A549 (cell line): ENCODE measurements around the gene GSE1. TPM values are rescaled to one million over a fixed set of nuclear protein-coding genes. Genes with fewer than 3 reads are reported as not detected.

Experiments used
- ATAC-seq, 2 experiments: fragments of 200-7000 bp in 1 of 2; fragments of >200 bp in 1 of 2; cut with Nextera tagmentation in 1 of 2; cut with Tn5 transposase in 1 of 2; 3 replicates each; pipeline versions ENCODE4 v1.8.0 to v1.9.1; 2018 to 2020; ENCODE audit warnings: mild to moderate bottlenecking in 1 of 2, moderate library complexity in 1 of 2
- CTCF ChIA-PET: fragments of 300-600 bp; sonication (Branson Sonifier 250); formaldehyde crosslinking; extraction: SDS; loops from one replicate; lab custom pipeline; 2021; ENCODE audit warnings: antibody characterized with exemption, inconsistent platforms; lab: Yijun Ruan, JAX
- POLR2A ChIA-PET: fragments of 350-600 bp; formaldehyde crosslinking; extraction: SDS; loops from one replicate; lab custom pipeline; 2021; ENCODE audit warnings: antibody characterized with exemption, inconsistent platforms; lab: Yijun Ruan, JAX
- DNase-seq, 2 experiments: peaks; one replicate each; pipeline versions ENCODE4 v3.0.0 to v3.0.0-alpha.2; 2011 to 2016; ENCODE audit warnings: low read depth in 1 of 2, low spot score in 1 of 2
- FAIRE-seq: peaks from 2 replicates; lab custom pipeline; 2011; peaks lifted over from hg19 to GRCh38; lab: Jason Lieb, UNC
- H3K27ac ChIP-seq, 2 experiments: fragments of >200 bp; sonication (Bioruptor Twin); formaldehyde crosslinking; 3 replicates each; pipeline ENCODE4 v1.5.1; 2016 to 2017
- H3K4me1 ChIP-seq: fragments of >200 bp; sonication (Bioruptor Twin); formaldehyde crosslinking; 3 replicates; pipeline ENCODE4 v1.6.1; 2016
- H3K4me2 ChIP-seq: fragments of >200 bp; sonication (Bioruptor Twin); formaldehyde crosslinking; 3 replicates; pipeline ENCODE4 v1.6.1; 2016
- H3K4me3 ChIP-seq: fragments of >200 bp; sonication (Bioruptor Twin); formaldehyde crosslinking; 3 replicates; pipeline ENCODE4 v1.5.1; 2016
- H3K9me3 ChIP-seq: fragments of >200 bp; sonication (Bioruptor Twin); formaldehyde crosslinking; 3 replicates; pipeline ENCODE4 v1.6.1; 2016
- BHLHE40 ChIP-seq: IDR thresholded peaks from 2 replicates; pipeline ENCODE4 v1.6.1; 2012; ENCODE audit warnings: low read depth, low read length, inconsistent platforms
- CEBPB ChIP-seq, 2 experiments: fragments of >200 bp in 1 of 2; sonication (Bioruptor Twin) in 1 of 2; formaldehyde crosslinking in 1 of 2; IDR thresholded peaks; 2 replicates each; pipeline ENCODE4 v1.6.1; 2012 to 2016
- EHF ChIP-seq: fragments of 250-450 bp; sonication (Bioruptor Pico); IDR thresholded peaks from 2 replicates; pipeline ENCODE4 v1.5.0; 2020; ENCODE audit warnings: mild to moderate bottlenecking
- EHMT2 ChIP-seq: fragments of 200-600 bp; sonication (generic); IDR thresholded peaks from 2 replicates; pipeline ENCODE4 v1.6.1; 2016; ENCODE audit warnings: antibody characterized with exemption, low read depth, mild to moderate bottlenecking, moderate library complexity
- GATA3 ChIP-seq: IDR thresholded peaks from 2 replicates; pipeline ENCODE4 v1.6.1; 2012; ENCODE audit warnings: borderline replicate concordance
- HDAC2 ChIP-seq: fragments of 200-600 bp; sonication (generic); IDR thresholded peaks from 2 replicates; pipeline ENCODE4 v1.6.1; 2016
- HOXA7 ChIP-seq: fragments of 250-450 bp; sonication (Bioruptor Pico); IDR thresholded peaks from 2 replicates; pipeline ENCODE4 v1.5.0; 2020; ENCODE audit warnings: mild to moderate bottlenecking, moderate library complexity
- HOXB5 ChIP-seq: fragments of 250-450 bp; sonication (Bioruptor Pico); IDR thresholded peaks from 2 replicates; pipeline ENCODE4 v1.5.0; 2020; ENCODE audit warnings: mild to moderate bottlenecking, moderate library complexity
- KDM1A ChIP-seq: fragments of 200-600 bp; sonication (generic); IDR thresholded peaks from 2 replicates; pipeline ENCODE4 v1.6.1; 2016; ENCODE audit warnings: low read depth, mild to moderate bottlenecking
- KDM5A ChIP-seq: fragments of 200-600 bp; sonication (generic); IDR thresholded peaks from 2 replicates; pipeline ENCODE4 v1.6.1; 2016; ENCODE audit warnings: antibody characterized with exemption, mild to moderate bottlenecking
- MAFK ChIP-seq: fragments of 450-650 bp; IDR thresholded peaks from 2 replicates; pipeline ENCODE4 v1.6.1; 2014; ENCODE audit not compliant: partially characterized antibody
- MYC ChIP-seq: IDR thresholded peaks from 2 replicates; pipeline ENCODE4 v1.6.1; 2012; ENCODE audit warnings: mild to moderate bottlenecking, inconsistent platforms, low read length, improper control_type of control experiment, borderline replicate concordance
- POLR2AphosphoS2 ChIP-seq: conservative IDR thresholded peaks from 2 replicates; pipeline ENCODE4 v1.6.1; 2012; ENCODE audit warnings: low read length, improper control_type of control experiment, inconsistent platforms
- RFX5 ChIP-seq: fragments of 450-650 bp; IDR thresholded peaks from 2 replicates; pipeline ENCODE4 v1.7.1; 2014; ENCODE audit warnings: antibody characterized with exemption, mild to moderate bottlenecking, moderate library complexity
- RNF2 ChIP-seq: fragments of 200-600 bp; sonication (generic); IDR thresholded peaks from 2 replicates; pipeline ENCODE4 v1.6.1; 2016; ENCODE audit warnings: low read depth, mild to moderate bottlenecking, antibody characterized with exemption, moderate library complexity, borderline replicate concordance
- SMC3 ChIP-seq: fragments of >200 bp; sonication (Bioruptor Twin); formaldehyde crosslinking; IDR thresholded peaks from 3 replicates; pipeline ENCODE4 v1.6.1; 2018; ENCODE audit warnings: inconsistent platforms
- TFCP2L1 ChIP-seq: fragments of 250-450 bp; sonication (Bioruptor Pico); IDR thresholded peaks from 2 replicates; pipeline ENCODE4 v1.5.0; 2021; ENCODE audit warnings: mild to moderate bottlenecking
- TP53 ChIP-seq: fragments of 250-450 bp; sonication (Bioruptor Pico); IDR thresholded peaks from 2 replicates; pipeline ENCODE4 v1.5.0; 2021; ENCODE audit warnings: mild to moderate bottlenecking, moderate library complexity
- ZC3H11A ChIP-seq: fragments of 450-650 bp; IDR thresholded peaks from 2 replicates; pipeline ENCODE4 v1.6.1; 2014; ENCODE audit warnings: antibody characterized with exemption, mild to moderate bottlenecking
- ZFP36 ChIP-seq: fragments of 450-650 bp; IDR thresholded peaks from 2 replicates; pipeline ENCODE4 v1.6.1; 2014; ENCODE audit warnings: borderline replicate concordance; ENCODE audit not compliant: partially characterized antibody
- ZNF302 ChIP-seq: fragments of 250-450 bp; sonication (Bioruptor Pico); IDR thresholded peaks from 2 replicates; pipeline ENCODE4 v1.9.0; 2021; ENCODE audit warnings: inconsistent platforms, mild to moderate bottlenecking, moderate library complexity
- WGBS: methylation state at CpG from one replicate; pipeline ENCODE4 v1.1.6; 2017; ENCODE audit errors: missing lambda C conversion rate; 5-methylcytosine and 5-hydroxymethylcytosine counted together
- polyA plus RNA-seq, 4 experiments: library from polyadenylated mRNA; depleted of rRNA in 3 of 4; stranded (reverse); fragments of >200 nt; fragmentation: RNase III in 1 of 4; extraction: RNeasy Plus Mini Kit Qiagen cat#74134 plus additional on column Dnase treatment in 1 of 4; gene quantifications; 2 replicates in 3 of 4; 3 replicates in 1 of 4; pipeline ENCODE4 v1.2.3, GENCODE V29; 2011 to 2017
- TF ChIP-seq, protein P1 (sequence below): fragments of 250-450 bp; sonication (Bioruptor Pico); IDR thresholded peaks from 2 replicates; pipeline ENCODE4 v1.5.0; 2020; ENCODE audit warnings: low read depth, mild to moderate bottlenecking, moderate library complexity
- TF ChIP-seq, protein P2 (sequence below): IDR thresholded peaks from 2 replicates; pipeline ENCODE4 v1.6.1; 2012; ENCODE audit warnings: low read depth, borderline replicate concordance
- TF ChIP-seq, protein P3 (sequence below): fragments of >200 bp; sonication (Bioruptor Twin); formaldehyde crosslinking; IDR thresholded peaks from 2 replicates; pipeline ENCODE4 v1.6.1; 2016

Gene GSE1
- polyA plus RNA-seq, 2 of the 4 experiments (the other 2 are of a cell fraction), result 20.7 to 24.3 TPM

DNA sequence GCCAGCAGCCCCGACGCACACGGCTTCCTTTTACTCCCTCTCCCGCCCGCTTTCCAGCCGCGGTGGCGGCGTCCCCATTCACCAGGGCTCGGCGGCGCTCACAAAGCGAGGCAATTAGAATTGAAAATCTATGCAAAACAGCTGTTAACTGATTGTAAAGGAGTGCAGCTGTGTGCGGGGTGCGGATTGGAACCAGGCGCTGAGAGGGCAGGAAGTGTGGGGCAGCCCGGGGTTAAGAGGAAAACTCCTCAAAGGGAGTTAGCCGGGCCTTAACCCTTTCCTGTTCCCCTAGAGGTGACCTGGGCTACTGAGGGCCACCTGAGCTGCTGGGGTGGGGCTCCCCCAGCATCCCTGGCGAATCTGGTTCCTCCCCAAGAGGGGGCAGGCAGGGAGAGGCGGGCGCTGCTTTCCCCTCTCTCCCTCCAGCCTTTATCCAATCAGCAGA, 5.8 kb upstream of the GSE1 start:
- DNase-seq (no peak), FAIRE-seq (no peak), ATAC-seq (no peak)
- ChIA-PET CTCF (interaction anchor here (0.6 to 2.7 kb wide), 13 partner anchors 8 to 517 kb away, joined by 3 to 15 read pairs (median 3); no protein-coding TSS in a partner anchor), POLR2A (interaction anchor here (1.1 kb wide), 1 partner anchor 54 kb away, joined by 3 read pairs; no protein-coding TSS in a partner anchor)
- no peak for TF ChIP-seq EHMT2
- TF ChIP-seq CEBPB (IDR thresholded peaks at IDR 0.05), result no peak
- TF ChIP-seq GATA3, result no peak
- no peak for TF ChIP-seq SMC3
- no peak for TF ChIP-seq TP53
- no peak for TF ChIP-seq MAFK
- TF ChIP-seq BHLHE40, result no peak
- TF ChIP-seq RNF2, result no peak
- TF ChIP-seq RFX5, result no peak
- no peak for TF ChIP-seq HOXB5 (CRISPR knock-in tag)
- TF ChIP-seq HDAC2, result no peak
- TF ChIP-seq MYC, result no peak
- WGBS, result 86% methylated on average over 20 of the region's 21 CpGs
- Histone ChIP-seq H3K27ac (no peak overlapping the region), H3K4me2 (no peak overlapping the region), H3K4me1 (peaks cover 15% of the 10 kb centered on the region), H3K9me3 (no peaks in the 10 kb centered on the region), H3K4me3 (no peak overlapping the region)

DNA sequence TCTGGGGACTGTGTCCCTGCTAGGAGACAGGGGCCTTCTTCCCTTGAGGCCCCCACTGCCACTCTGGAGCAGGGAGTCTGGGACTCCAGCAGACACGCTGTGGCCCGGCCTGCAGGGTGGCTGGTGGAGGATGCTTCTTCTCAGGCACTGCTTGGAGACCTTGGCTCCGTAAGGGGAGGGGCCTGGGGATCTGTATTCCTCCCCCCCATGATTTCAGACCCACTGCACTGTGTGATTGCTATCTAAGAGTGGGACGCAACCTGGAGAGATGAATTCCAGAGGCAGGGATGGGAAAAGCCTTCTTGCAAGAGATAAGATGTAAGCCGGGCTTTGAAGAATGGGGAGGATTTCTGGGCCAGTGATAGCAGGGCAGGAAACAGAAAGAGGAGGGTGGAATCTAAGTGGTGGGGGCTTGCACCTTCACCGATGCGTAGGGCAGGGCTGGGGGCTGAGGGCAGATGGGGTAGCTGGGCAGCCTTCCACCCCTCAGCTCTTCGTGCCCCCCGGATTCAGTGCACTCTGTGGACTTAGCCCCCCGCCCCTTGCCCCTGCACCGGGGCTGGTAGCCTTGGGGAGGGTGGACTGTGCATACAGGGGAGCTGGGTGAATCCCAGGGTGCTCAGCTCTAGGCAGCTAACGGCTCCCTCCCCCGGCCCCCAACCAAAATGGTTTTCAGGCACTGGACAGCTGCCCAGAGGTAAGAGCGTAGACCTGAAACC, 5.2 kb upstream of the GSE1 start:
- no peak for TF ChIP-seq KDM5A
- no peak for TF ChIP-seq BHLHE40
- TF ChIP-seq POLR2AphosphoS2, result no peak
- TF ChIP-seq KDM1A, result no peak
- TF ChIP-seq TFCP2L1 (CRISPR knock-in tag), result no peak
- TF ChIP-seq, protein P1, sequence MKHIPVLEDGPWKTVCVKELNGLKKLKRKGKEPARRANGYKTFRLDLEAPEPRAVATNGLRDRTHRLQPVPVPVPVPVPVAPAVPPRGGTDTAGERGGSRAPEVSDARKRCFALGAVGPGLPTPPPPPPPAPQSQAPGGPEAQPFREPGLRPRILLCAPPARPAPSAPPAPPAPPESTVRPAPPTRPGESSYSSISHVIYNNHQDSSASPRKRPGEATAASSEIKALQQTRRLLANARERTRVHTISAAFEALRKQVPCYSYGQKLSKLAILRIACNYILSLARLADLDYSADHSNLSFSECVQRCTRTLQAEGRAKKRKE (CRISPR knock-in tag), result no peak
- TF ChIP-seq RFX5, result no peak
- TF ChIP-seq, protein P2, sequence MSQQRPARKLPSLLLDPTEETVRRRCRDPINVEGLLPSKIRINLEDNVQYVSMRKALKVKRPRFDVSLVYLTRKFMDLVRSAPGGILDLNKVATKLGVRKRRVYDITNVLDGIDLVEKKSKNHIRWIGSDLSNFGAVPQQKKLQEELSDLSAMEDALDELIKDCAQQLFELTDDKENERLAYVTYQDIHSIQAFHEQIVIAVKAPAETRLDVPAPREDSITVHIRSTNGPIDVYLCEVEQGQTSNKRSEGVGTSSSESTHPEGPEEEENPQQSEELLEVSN, result no peak
- no peak for TF ChIP-seq ZNF302 (CRISPR knock-in tag)
- TF ChIP-seq ZFP36, result no peak
- TF ChIP-seq MAFK, result no peak
- no peak for TF ChIP-seq ZC3H11A
- no peak for TF ChIP-seq HOXA7
- no peak for TF ChIP-seq EHF (CRISPR knock-in tag)
- TF ChIP-seq, protein P3, sequence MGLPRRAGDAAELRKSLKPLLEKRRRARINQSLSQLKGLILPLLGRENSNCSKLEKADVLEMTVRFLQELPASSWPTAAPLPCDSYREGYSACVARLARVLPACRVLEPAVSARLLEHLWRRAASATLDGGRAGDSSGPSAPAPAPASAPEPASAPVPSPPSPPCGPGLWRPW, result no peak
- no peak overlapping the region for H3K4me2 ChIP-seq
- POLR2A ChIA-PET, result no interaction called here
- CTCF ChIA-PET, result interaction anchor here (0.6 to 4.2 kb wide), 11 partner anchors 8 to 517 kb away, joined by 3 to 85 read pairs (median 3); no protein-coding TSS in a partner anchor
- no peak overlapping the region for H3K4me3 ChIP-seq
- DNase-seq, result no peak
- FAIRE-seq, result no peak
- WGBS, result 84% methylated on average over 10 of the region's 14 CpGs
- peaks cover 11% of the 10 kb centered on the region for H3K4me1 ChIP-seq
- no peaks in the 10 kb centered on the region for H3K9me3 ChIP-seq
- ATAC-seq, result no peak
- no peak overlapping the region for H3K27ac ChIP-seq
